ENCODE results near the gene TEAD1. TPM values are rescaled to one million over a fixed set of nuclear protein-coding genes. Genes with fewer than 3 reads are reported as not detected.

Gene TEAD1
- total RNA-seq, 2 donors from 2014 or later, result 47.9 to 87.0 TPM

DNA sequence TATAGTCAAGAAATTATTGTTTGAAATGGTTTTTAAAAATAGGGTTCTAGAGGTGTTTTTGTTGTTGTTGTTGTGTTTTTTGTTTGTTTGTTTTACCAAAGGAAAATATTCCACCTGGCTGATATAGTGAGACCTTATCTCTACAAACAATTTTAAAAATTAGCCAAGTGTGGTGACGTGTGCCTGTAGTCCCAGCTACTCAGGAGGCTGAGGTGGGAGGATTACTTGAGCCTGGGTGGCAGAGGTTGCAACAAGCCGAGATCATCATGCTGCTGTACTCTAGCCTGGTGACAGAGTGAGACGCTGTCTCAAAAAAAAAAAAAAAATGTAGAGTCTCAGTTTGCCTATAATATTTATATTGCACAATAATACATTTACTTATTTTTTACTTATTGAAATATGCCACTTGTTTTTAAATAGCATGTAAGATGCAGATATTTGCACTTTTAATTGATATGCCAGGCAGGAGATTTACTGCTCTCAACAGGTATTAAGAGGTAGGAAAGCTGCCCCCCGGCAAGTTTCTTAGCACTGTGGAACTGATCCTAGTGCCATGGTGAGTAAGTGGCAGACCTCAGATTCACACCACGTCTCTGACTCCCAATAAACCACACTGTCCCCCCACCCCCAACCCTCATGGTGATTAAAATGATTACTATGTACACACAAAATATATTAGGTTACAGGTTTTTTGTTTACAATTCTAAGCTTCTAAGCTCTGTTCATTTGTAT, 157.4 kb downstream of the TEAD1 start:
- H3K4me3 ChIP-seq, result no peak overlapping the region
- WGBS, result 65% methylated on average over 5 of the region's 5 CpGs
- no peaks in the 10 kb centered on the region for H3K9me3 ChIP-seq
- TF ChIP-seq, protein P1, sequence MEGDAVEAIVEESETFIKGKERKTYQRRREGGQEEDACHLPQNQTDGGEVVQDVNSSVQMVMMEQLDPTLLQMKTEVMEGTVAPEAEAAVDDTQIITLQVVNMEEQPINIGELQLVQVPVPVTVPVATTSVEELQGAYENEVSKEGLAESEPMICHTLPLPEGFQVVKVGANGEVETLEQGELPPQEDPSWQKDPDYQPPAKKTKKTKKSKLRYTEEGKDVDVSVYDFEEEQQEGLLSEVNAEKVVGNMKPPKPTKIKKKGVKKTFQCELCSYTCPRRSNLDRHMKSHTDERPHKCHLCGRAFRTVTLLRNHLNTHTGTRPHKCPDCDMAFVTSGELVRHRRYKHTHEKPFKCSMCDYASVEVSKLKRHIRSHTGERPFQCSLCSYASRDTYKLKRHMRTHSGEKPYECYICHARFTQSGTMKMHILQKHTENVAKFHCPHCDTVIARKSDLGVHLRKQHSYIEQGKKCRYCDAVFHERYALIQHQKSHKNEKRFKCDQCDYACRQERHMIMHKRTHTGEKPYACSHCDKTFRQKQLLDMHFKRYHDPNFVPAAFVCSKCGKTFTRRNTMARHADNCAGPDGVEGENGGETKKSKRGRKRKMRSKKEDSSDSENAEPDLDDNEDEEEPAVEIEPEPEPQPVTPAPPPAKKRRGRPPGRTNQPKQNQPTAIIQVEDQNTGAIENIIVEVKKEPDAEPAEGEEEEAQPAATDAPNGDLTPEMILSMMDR (IDR thresholded peaks at IDR 0.05), result no peak
- no peak for TF ChIP-seq POLR2AphosphoS5 (IDR thresholded peaks at IDR 0.05)
- TF ChIP-seq POLR2A (IDR thresholded peaks at IDR 0.05), result no peak
- DNase-seq (ENCODE audit: low spot score), result no peak
- H3K36me3 ChIP-seq, result no peaks in the 10 kb centered on the region
- intact Hi-C loops (cut with DNase I), result loop anchor here (5.0 kb wide), 1 partner anchor 41 kb away; no protein-coding TSS in a partner anchor
- H3K27me3 ChIP-seq (replicated peaks; ENCODE audit: insufficient read depth), result no peaks in the 10 kb centered on the region
- H3K4me1 ChIP-seq (replicated peaks), result peaks cover 2% of the 10 kb centered on the region
- H3K27ac ChIP-seq, result no peak overlapping the region

DNA sequence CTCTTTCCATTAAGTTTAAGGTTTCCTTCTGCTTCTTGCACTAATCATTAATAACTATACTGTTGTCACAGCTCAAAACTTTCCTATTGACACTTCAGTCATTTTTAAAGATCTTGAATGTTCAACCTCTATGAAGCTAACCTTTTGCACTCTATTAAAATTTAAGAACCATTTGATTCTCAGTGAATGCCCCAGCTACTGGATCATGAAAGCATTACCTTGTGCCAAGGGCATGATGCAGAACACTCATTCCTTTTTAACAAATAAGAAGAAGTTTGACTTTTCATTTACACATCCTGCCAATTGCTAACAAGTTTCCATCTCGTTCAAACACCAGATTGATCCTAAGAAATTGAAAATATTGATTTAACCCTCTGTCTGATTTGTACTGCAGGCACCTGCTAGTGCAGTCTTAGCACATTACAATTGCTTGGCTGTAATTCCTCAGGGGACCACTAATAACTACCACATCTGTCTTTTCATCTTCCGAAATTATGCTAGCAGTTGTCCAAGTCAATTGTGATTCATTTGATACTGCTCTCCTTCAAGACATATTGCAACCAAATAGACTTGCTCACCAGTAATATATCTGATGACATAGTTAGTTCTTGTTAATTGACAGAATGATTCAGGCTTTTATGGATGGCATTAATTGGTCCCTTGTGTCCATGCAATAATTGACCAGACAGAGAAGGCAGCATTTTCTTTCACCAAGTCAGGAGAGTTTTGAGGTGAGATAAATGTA, 158.4 kb downstream of the TEAD1 start:
- intact Hi-C loops (cut with DNase I), result loop anchor here (5.0 kb wide), 1 partner anchor 40 kb away; no protein-coding TSS in a partner anchor
- Histone ChIP-seq H3K4me1 (replicated peaks) (peaks cover 2% of the 10 kb centered on the region), H3K4me3 (no peak overlapping the region), H3K36me3 (no peaks in the 10 kb centered on the region), H3K9me3 (no peaks in the 10 kb centered on the region), H3K27me3 (replicated peaks; ENCODE audit: insufficient read depth) (no peaks in the 10 kb centered on the region), H3K27ac (no peak overlapping the region)
- 42% methylated on average over 2 of the region's 2 CpGs for WGBS
- TF ChIP-seq POLR2AphosphoS5 (IDR thresholded peaks at IDR 0.05), result no peak
- TF ChIP-seq, protein P1 (IDR thresholded peaks at IDR 0.05), result peak in 1 of 4 experiments; percentile 17
- DNase-seq (ENCODE audit: low spot score), result no peak

DNA sequence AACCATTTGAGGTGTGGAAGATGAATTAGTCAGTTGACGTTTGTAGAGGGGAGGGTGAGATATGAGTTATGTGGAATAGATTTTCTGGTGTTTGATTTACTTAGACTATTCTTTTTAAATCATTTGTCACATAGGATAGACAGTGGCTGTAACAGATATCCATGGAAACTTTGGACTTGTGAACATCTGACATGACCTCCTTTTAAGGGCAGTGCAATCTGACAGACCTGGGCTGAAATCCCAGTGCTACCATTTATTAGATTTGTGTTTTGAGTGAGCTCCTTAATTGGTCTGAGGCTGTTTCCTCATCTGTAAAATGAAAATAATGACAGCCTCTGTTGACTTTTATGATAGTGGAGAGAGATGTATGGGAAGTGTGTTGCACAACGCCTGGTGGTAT, 159.9 kb downstream of the TEAD1 start:
- no peak for TF ChIP-seq POLR2AphosphoS5 (IDR thresholded peaks at IDR 0.05)
- no peak for TF ChIP-seq POLR2A (IDR thresholded peaks at IDR 0.05)
- Histone ChIP-seq H3K4me1 (replicated peaks) (peaks cover 2% of the 10 kb centered on the region), H3K27ac (no peak overlapping the region), H3K36me3 (no peaks in the 10 kb centered on the region), H3K4me3 (no peak overlapping the region), H3K9me3 (no peaks in the 10 kb centered on the region), H3K27me3 (replicated peaks; ENCODE audit: insufficient read depth) (no peaks in the 10 kb centered on the region)
- 76% methylated on average over 2 of the region's 2 CpGs for WGBS
- intact Hi-C loops (cut with DNase I), result loop anchor here (5.0 kb wide), 1 partner anchor 38 kb away; no protein-coding TSS in a partner anchor
- no peak for DNase-seq (ENCODE audit: low spot score)

DNA sequence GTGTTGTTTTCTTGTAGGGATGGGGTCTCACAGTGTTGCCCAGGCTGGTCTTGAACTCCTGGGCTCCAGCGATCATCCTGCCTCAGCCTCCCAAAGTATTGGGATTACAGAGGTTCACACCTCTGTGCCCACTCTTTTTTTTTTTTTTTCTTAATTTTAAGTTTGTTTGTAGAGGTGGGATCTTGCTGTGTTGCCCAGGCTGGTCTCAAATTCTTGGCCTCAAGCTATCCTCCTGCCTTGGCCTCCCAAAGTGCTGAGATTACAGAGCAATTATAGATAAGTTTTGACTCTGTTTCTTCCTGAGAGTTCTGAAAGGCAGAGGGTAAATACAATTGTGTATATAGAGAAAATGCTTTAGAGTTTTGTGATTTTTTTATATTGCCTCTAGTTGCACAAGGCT, 160.4 kb downstream of the TEAD1 start:
- intact Hi-C loops (cut with DNase I), result loop anchor here (5.0 kb wide), 1 partner anchor 38 kb away; no protein-coding TSS in a partner anchor
- Histone ChIP-seq H3K9me3 (no peaks in the 10 kb centered on the region), H3K4me1 (replicated peaks) (peaks cover 2% of the 10 kb centered on the region), H3K36me3 (no peaks in the 10 kb centered on the region), H3K4me3 (no peak overlapping the region), H3K27me3 (replicated peaks; ENCODE audit: insufficient read depth) (no peaks in the 10 kb centered on the region), H3K27ac (no peak overlapping the region)
- TF ChIP-seq POLR2A (IDR thresholded peaks at IDR 0.05) (no peak), POLR2AphosphoS5 (IDR thresholded peaks at IDR 0.05) (no peak)
- TF ChIP-seq, protein P1 (IDR thresholded peaks at IDR 0.05), result no peak
- 90% methylated on average over 1 of the region's 1 CpG for WGBS
- DNase-seq (ENCODE audit: low spot score), result no peak

DNA sequence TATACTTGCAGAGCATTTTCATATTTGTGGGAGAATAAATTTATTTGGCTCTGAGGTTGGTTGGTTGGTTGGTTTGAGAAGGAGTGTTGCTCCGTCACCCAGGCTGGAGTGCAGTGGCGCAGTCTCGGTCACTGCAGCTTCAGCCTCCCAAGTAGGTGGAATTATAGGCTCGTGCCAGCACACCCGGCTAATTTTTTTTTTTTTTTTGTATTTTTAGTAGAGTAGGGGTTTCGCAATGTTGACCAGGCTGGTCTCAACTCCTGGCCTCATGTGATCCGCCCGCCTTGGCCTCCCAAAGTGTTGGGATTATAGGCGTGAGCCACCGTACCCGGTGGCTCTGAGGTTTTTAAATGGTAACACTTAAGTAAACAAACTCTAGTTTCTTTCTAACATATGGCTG, 161.1 kb downstream of the TEAD1 start:
- Histone ChIP-seq H3K27ac (no peak overlapping the region), H3K27me3 (replicated peaks; ENCODE audit: insufficient read depth) (no peaks in the 10 kb centered on the region), H3K36me3 (no peaks in the 10 kb centered on the region), H3K9me3 (no peaks in the 10 kb centered on the region), H3K4me3 (no peak overlapping the region), H3K4me1 (replicated peaks) (peaks cover 2% of the 10 kb centered on the region)
- 86% methylated on average over 11 of the region's 11 CpGs for WGBS
- no peak for DNase-seq (ENCODE audit: low spot score)
- intact Hi-C loops (cut with DNase I), result no loop called here
- TF ChIP-seq POLR2A (IDR thresholded peaks at IDR 0.05), result no peak
- TF ChIP-seq, protein P1 (IDR thresholded peaks at IDR 0.05), result no peak
- no peak for TF ChIP-seq POLR2AphosphoS5 (IDR thresholded peaks at IDR 0.05)
